HL-60/S4 (cell line): Measurements from ENCODE around the gene FARP2.
"Not testable (repeated sequence)": the region's sequence is repeated elsewhere in the genome, so short reads cannot be mapped to it uniquely, and the experiment has no call there.

Experiments used
- in situ Hi-C: fragments of 300-500 bp; cut with MboI; formaldehyde crosslinking; loops from 2 replicates; pipeline ENCODE4 v1.14.3; 2022; ENCODE audit warnings: low sequenced_read_pairs

The FARP2 gene, protein sequence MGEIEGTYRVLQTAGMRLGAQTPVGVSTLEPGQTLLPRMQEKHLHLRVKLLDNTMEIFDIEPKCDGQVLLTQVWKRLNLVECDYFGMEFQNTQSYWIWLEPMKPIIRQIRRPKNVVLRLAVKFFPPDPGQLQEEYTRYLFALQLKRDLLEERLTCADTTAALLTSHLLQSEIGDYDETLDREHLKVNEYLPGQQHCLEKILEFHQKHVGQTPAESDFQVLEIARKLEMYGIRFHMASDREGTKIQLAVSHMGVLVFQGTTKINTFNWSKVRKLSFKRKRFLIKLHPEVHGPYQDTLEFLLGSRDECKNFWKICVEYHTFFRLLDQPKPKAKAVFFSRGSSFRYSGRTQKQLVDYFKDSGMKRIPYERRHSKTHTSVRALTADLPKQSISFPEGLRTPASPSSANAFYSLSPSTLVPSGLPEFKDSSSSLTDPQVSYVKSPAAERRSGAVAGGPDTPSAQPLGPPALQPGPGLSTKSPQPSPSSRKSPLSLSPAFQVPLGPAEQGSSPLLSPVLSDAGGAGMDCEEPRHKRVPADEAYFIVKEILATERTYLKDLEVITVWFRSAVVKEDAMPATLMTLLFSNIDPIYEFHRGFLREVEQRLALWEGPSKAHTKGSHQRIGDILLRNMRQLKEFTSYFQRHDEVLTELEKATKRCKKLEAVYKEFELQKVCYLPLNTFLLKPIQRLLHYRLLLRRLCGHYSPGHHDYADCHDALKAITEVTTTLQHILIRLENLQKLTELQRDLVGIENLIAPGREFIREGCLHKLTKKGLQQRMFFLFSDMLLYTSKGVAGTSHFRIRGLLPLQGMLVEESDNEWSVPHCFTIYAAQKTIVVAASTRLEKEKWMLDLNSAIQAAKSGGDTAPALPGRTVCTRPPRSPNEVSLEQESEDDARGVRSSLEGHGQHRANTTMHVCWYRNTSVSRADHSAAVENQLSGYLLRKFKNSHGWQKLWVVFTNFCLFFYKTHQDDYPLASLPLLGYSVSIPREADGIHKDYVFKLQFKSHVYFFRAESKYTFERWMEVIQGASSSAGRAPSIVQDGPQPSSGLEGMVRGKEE

GRCh38 chr2:241355983-241356870 lies at the start of gene FARP2:
Gene FARP2 (plus strand): TSS chr2:241356285. CDS start chr2:241373108, 16,823 bp downstream.
- in situ Hi-C loops: no loop called here

- in situ Hi-C loops: no loop called here
Measured at GRCh38 chr2:241307055-241307454, 49.0 kb upstream of the FARP2 start.

GRCh38 chr2:241308267-241308666 lies 47.8 kb upstream of the FARP2 start:
- in situ Hi-C loops: no loop called here

- in situ Hi-C loops: no loop called here
Measured at GRCh38 chr2:241308832-241309500, 47.1 kb upstream of the FARP2 start.

DNA sequence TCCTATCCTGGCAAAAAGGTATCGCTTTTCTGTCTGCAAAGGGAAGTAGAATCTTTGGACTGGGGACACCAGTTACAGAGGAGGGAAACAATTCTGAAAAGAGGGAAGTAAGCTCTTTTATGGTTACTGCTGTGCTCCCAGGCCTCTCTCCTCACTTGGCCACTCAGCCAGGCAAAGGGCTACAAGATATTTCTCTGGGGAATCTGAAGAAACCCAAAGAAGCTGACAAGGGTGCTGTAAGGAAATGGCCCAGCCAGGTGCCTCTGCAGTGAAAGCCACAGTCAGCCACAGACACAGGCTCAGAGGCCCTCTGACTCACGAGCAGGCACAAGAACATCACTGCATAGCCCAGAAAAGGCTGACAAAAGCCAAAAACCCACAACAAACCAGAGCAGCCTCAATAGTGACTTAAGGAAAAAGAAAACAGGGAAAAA lies 46.4 kb upstream of the FARP2 start:
- in situ Hi-C loops: no loop called here

DNA sequence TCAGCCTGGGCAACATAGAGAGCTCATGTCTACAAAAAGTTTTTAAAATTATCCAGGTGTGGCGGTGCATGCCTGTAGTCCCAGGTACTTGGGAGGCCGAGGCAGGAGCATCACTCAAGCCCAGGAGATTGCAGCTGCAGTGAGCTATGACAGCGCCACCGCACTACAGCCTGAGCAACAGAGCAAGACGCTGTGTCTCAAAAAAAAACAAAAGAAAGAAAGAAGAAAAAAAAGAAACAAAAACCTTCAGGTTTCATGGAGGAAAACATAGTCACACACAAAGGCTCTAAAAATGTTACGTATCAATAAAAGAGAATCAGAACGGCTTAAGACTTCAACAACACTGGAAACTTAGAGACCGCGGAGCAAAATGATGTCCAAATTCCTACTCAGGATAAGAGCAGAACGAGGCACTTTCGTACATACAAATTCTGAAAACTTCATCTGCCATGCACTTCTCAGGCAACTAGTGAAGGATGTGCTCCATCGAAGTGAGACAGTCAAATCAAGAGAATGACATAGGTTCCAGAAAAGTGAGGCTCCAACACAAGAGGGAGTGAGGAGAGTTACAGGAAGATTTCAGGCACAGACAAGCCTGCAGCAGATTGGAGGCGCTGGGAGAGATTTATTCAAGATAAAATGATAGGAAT lies 45.0 kb upstream of the FARP2 start:
- in situ Hi-C loops: no loop called here

- in situ Hi-C loops: no loop called here
Measured at GRCh38 chr2:241312082-241312481, 44.0 kb upstream of the FARP2 start.

GRCh38 chr2:241313543-241314095 lies 42.5 kb upstream of the FARP2 start:
- in situ Hi-C loops: no loop called here

DNA sequence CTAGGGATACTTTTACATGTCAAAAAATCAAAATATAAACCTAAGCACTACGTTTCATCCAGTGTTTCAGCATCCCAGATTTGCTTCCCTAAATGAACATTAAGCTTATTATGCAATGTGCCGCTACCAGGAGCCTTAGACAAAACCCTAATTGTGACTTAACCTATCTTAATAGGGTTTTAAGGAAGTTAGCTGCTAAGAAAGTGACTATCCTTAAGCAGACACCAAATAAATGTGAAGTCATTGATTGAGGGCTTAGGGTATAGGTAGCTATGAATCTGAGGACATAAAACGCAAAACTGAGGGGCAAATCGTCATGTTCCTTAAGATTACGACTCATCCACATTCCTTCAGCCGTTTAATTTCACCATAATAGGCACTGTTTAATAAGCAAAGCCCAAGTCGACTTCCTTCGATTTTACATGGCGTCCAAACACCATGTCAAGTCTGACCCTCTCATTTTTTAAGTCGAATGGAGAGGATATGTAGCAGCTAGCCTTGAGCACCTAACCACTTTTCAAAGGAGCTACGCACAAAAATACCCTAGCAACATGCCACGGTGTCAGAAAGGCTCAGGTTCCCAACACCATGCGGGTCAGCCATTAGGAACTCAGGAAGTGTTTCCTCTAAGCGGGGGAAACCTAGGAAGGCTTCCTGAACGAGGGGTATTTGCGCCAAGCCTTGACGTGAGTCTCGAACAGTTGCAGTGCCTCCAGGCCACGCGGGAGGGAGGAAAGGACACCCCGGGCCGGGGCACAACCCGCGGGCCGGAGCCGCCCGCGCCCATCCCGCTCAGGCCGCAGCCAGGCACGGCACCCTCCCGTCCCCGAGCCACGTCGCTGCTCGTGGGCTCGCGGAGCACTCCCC lies 41.6 kb upstream of the FARP2 start:
- in situ Hi-C loops: no loop called here

- in situ Hi-C loops: no loop called here
Measured at GRCh38 chr2:241315093-241315878, 40.8 kb upstream of the FARP2 start, which contains the start of gene HDLBP. Gene HDLBP (minus strand): TSS chr2:241315672. CDS start chr2:241266869, 48,803 bp downstream.

DNA sequence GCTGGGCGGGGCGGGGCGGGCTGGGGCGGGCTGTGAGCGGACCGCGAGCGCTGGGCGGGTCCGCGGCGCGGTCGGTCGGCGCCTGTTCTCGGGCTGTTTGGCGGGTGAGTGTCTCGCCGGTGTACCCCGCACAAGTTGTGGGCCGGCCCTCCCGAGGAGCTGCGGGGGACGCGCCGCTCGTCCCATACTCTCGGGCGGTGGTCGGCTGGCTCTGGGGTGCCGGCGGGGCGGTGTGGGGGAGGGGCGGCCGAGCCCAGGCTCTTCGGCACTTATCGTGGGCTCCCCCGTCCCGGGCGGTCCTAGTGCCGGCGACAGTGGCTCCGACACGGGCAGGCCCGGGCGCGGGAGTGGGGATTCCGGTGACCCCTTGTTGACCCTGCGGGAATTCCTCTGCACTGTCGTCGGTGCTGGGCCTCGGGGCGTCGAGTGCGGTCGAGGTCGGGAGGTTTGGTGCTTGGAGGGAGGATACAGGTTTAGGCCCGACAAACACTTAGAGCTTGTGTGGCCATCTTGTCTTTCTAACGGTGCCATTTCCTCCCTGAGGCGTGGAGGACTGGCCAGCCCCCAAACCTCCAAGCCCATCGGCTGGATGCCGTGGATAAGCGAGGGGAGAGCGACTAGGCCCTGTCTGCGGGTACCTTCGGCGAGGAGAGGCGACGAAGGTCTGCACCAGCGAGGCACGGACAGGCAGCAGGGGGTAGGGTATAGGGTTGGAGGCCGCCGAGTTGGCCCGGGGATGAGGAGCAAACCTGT lies 40.0 kb upstream of the FARP2 start, which contains the start of gene SEPTIN2:
SEPTIN2 (plus strand) TSS at position 47 of the 753 bp plus-strand sequence. CDS start 8,308 bp downstream, outside the sequence.
- in situ Hi-C loops: no loop called here

GRCh38 chr2:241316825-241317224 lies 39.3 kb upstream of the FARP2 start:
- in situ Hi-C loops: no loop called here

- in situ Hi-C loops: no loop called here
Measured at GRCh38 chr2:241317391-241317790, 38.7 kb upstream of the FARP2 start.

DNA sequence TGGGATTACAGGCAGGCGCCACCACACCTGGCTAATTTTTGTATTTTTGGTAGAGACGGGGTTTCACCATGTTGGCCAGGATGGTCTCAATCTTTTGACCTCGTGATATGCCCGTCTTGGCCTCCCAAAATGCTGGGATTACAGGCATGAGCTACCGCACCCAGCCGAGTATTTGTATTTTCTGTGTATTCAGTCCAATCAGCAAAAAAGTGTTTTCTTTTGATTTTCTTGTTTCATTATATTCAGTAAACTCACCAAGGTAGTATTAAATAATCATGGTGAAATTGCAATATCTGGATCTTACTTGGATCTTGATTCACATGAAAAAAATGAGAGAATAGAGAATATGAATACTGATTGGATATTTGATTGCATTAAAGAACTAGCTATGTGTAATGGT lies 37.3 kb upstream of the FARP2 start:
- in situ Hi-C loops: not testable (repeated sequence)

DNA sequence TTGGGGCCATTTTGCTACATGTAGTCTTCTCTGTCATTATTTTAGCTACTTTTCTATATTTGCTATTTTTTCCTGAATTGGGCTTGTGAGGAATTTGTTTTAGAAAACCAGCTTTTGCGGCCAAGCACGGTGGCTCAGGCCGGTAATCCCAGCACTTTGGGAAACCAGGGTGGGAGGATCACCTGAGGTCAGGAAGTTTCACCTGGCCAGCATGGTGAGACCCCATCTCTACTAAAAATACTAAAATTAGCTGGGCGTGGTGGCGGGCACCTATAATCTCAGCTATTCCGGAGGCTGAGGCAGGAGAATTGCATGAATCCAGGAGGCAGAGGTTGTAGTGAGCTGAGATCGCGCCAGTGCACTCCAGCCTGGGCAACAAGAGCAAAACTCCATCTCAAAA lies 35.7 kb upstream of the FARP2 start:
- in situ Hi-C loops: no loop called here

- in situ Hi-C loops: no loop called here
Measured at GRCh38 chr2:241321033-241321432, 35.1 kb upstream of the FARP2 start.
